HG03571 (cell line): Measurements from ENCODE around the gene ANKRD1.
A peak's percentile ranks its signal among the peaks of the same experiment; 100 is the strongest.
"Not testable (repeated sequence)": the region's sequence is repeated elsewhere in the genome, so short reads cannot be mapped to it uniquely, and the experiment has no call there.

Experiments used
- ATAC-seq: cut with Tn5 transposase; IDR thresholded peaks from one replicate; pipeline ENCODE4 v1.9.1; 2021; ENCODE audit not compliant: unreplicated experiment

The ANKRD1 gene

GRCh38 chr10:90920986-90921666, at the start of gene ANKRD1:
Gene ANKRD1 (minus strand): TSS chr10:90921087. CDS start chr10:90921027, 60 bp downstream.
- ATAC-seq, result no peak

GRCh38 chr10:90969947-90970673, 49.2 kb upstream of the ANKRD1 start:
- ATAC-seq, result no peak

- ATAC-seq, result no peak
These were observed 48.2 kb upstream of the ANKRD1 start for GRCh38 chr10:90969121-90969534.

GRCh38 chr10:90968328-90969081, 47.6 kb upstream of the ANKRD1 start:
- ATAC-seq, result no peak

GRCh38 chr10:90967865-90968264, 47.0 kb upstream of the ANKRD1 start:
- ATAC-seq, result no peak

GRCh38 chr10:90966146-90966545, 45.3 kb upstream of the ANKRD1 start:
- ATAC-seq, result no peak

- ATAC-seq, result no peak
These were observed 44.8 kb upstream of the ANKRD1 start for GRCh38 chr10:90965720-90966119.

GRCh38 chr10:90964781-90965465, 44.0 kb upstream of the ANKRD1 start:
- ATAC-seq, result no peak

- ATAC-seq, result no peak
These were observed 42.4 kb upstream of the ANKRD1 start for GRCh38 chr10:90963331-90963730.

- ATAC-seq, result no peak
These were observed 39.5 kb upstream of the ANKRD1 start for GRCh38 chr10:90960355-90960814.

- no peak for ATAC-seq
These were observed 38.9 kb upstream of the ANKRD1 start for GRCh38 chr10:90959826-90960225.

GRCh38 chr10:90958781-90959180, 37.9 kb upstream of the ANKRD1 start:
- no peak for ATAC-seq

- ATAC-seq, result peak; percentile 71
These were observed 26.4 kb upstream of the ANKRD1 start for GRCh38 chr10:90947030-90947960.

- ATAC-seq, result no peak
These were observed 24.7 kb upstream of the ANKRD1 start for GRCh38 chr10:90945491-90946070.

- no peak for ATAC-seq
These were observed 23.9 kb upstream of the ANKRD1 start for GRCh38 chr10:90944749-90945148.

- not testable (repeated sequence) for ATAC-seq
These were observed 22.1 kb upstream of the ANKRD1 start for GRCh38 chr10:90942980-90943379.

- no peak for ATAC-seq
These were observed 18.8 kb upstream of the ANKRD1 start for GRCh38 chr10:90939648-90940047.

- no peak for ATAC-seq
These were observed 18.2 kb upstream of the ANKRD1 start for GRCh38 chr10:90939116-90939515.

GRCh38 chr10:90937645-90938258, 16.9 kb upstream of the ANKRD1 start:
- no peak for ATAC-seq
